ENCODE measurements around the gene EXOC3L4. TPM values are rescaled to one million over a fixed set of nuclear protein-coding genes. Genes with fewer than 3 reads are reported as not detected.

EXOC3L4 gene
- polyA plus RNA-seq, 1 donor from 2014 or later: not detected

DNA sequence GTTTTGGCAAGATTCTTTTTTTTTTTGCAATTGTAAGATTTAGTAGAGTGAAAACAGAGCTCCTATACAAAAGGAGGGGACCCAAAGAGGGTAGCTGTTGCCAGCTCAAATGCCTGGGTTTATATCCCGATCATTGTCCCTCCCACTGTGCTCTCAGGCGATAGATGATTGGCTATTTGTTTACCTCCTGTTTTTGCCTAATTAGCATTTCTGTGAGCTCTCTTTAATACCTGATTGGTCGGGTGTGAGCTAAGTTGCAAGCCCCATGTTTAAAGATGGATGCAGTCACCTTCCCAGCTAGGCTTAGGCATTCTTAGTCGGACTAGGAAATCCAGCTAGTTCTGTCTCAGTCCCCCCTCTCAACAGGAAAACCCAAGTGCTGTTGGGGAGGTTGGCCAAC is 1.9 kb downstream of the EXOC3L4 start:
- Histone ChIP-seq H3K27ac (ENCODE audit: low read length) (no peak overlapping the region), H2AFZ (ENCODE audit: low read depth, low read length) (no peak overlapping the region), H3K36me3 (ENCODE audit: insufficient read depth, low read length) (no peaks in the 10 kb centered on the region), H3K9me2 (ENCODE audit: insufficient read depth, low read length) (no peaks in the 10 kb centered on the region), H3K79me2 (replicated peaks; ENCODE audit: insufficient read depth, low read length) (no peaks in the 10 kb centered on the region), H3K4me3 (ENCODE audit: low read length) (no peak overlapping the region), H3K9me3 (ENCODE audit: low read length) (no peaks in the 10 kb centered on the region), H3F3A (ENCODE audit: insufficient read depth, low read length, poor library complexity, severe bottlenecking) (no peaks in the 10 kb centered on the region), H3K27me3 (ENCODE audit: insufficient read depth, low read depth, low read length) (peaks cover 2% of the 10 kb centered on the region), H3K9ac (ENCODE audit: low read length) (no peak overlapping the region), H4K20me1 (ENCODE audit: insufficient read depth) (no peaks in the 10 kb centered on the region), H3K4me2 (ENCODE audit: low read length) (no peak overlapping the region)
- TF ChIP-seq MXI1 (conservative IDR thresholded peaks at IDR 0.05; ENCODE audit: poor library complexity, severe bottlenecking) (no peak), EP300 (conservative IDR thresholded peaks at IDR 0.05; ENCODE audit: poor library complexity, severe bottlenecking) (no peak), TAF1 (IDR thresholded peaks at IDR 0.05; ENCODE audit: low read depth) (no peak), SMC3 (conservative IDR thresholded peaks at IDR 0.05; ENCODE audit: poor library complexity) (no peak), POLR2AphosphoS5 (IDR thresholded peaks at IDR 0.05) (no peak), EZH2 (IDR thresholded peaks at IDR 0.05; ENCODE audit: borderline replicate concordance, insufficient read depth, low read length, poor library complexity, severe bottlenecking) (no peak), RAD21 (conservative IDR thresholded peaks at IDR 0.05) (no peak)
- TF ChIP-seq, protein P1, sequence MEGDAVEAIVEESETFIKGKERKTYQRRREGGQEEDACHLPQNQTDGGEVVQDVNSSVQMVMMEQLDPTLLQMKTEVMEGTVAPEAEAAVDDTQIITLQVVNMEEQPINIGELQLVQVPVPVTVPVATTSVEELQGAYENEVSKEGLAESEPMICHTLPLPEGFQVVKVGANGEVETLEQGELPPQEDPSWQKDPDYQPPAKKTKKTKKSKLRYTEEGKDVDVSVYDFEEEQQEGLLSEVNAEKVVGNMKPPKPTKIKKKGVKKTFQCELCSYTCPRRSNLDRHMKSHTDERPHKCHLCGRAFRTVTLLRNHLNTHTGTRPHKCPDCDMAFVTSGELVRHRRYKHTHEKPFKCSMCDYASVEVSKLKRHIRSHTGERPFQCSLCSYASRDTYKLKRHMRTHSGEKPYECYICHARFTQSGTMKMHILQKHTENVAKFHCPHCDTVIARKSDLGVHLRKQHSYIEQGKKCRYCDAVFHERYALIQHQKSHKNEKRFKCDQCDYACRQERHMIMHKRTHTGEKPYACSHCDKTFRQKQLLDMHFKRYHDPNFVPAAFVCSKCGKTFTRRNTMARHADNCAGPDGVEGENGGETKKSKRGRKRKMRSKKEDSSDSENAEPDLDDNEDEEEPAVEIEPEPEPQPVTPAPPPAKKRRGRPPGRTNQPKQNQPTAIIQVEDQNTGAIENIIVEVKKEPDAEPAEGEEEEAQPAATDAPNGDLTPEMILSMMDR (IDR thresholded peaks at IDR 0.05; ENCODE audit: poor library complexity, severe bottlenecking): no peak
- TF ChIP-seq, protein P2, sequence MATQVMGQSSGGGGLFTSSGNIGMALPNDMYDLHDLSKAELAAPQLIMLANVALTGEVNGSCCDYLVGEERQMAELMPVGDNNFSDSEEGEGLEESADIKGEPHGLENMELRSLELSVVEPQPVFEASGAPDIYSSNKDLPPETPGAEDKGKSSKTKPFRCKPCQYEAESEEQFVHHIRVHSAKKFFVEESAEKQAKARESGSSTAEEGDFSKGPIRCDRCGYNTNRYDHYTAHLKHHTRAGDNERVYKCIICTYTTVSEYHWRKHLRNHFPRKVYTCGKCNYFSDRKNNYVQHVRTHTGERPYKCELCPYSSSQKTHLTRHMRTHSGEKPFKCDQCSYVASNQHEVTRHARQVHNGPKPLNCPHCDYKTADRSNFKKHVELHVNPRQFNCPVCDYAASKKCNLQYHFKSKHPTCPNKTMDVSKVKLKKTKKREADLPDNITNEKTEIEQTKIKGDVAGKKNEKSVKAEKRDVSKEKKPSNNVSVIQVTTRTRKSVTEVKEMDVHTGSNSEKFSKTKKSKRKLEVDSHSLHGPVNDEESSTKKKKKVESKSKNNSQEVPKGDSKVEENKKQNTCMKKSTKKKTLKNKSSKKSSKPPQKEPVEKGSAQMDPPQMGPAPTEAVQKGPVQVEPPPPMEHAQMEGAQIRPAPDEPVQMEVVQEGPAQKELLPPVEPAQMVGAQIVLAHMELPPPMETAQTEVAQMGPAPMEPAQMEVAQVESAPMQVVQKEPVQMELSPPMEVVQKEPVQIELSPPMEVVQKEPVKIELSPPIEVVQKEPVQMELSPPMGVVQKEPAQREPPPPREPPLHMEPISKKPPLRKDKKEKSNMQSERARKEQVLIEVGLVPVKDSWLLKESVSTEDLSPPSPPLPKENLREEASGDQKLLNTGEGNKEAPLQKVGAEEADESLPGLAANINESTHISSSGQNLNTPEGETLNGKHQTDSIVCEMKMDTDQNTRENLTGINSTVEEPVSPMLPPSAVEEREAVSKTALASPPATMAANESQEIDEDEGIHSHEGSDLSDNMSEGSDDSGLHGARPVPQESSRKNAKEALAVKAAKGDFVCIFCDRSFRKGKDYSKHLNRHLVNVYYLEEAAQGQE (IDR thresholded peaks at IDR 0.05; ENCODE audit: borderline replicate concordance): no peak

DNA sequence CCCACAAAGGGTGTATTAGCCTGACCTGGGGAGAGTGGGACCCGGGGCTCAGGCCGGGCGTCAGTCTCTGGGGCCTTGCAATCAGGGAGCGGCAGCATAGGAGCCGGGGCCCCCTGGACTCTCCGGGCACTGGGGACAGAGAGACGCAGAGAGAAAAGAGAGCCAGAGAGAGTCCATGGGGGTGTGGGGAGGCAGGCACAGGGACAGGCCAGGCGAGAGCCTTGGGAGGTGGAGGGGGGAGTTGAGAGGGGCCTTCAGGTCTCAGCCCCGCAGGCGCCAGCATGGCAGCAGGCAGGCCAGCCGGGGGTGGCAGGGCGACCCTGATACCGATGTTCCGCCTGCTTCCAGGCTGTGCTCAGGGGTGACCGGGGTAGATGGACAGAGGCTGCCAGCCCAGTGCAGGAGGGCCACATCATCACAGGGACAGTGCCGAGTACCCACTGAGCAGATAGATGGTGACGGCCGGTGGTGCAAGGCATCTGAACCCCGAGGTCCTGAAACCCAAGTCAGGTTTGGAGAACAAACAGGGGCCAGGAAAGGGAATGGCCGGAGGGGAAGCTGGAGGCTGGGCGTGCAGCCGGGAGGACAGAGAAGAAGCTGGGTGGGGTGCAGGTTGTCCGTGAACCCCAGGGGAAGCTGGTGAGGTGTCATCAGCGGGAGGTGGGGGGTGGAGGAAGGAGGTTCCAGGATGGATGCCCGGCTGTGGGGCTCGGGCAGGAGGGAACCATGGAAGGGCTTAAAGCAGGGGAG is 2.9 kb downstream of the EXOC3L4 start:
- H3F3A ChIP-seq (ENCODE audit: insufficient read depth, low read length, poor library complexity, severe bottlenecking): no peaks in the 10 kb centered on the region
- H3K4me3 ChIP-seq (ENCODE audit: low read length): no peak overlapping the region
- no peaks in the 10 kb centered on the region for H4K20me1 ChIP-seq (ENCODE audit: insufficient read depth)
- no peak overlapping the region for H3K27ac ChIP-seq (ENCODE audit: low read length)
- H3K9ac ChIP-seq (ENCODE audit: low read length): no peak overlapping the region
- TF ChIP-seq POLR2AphosphoS5 (IDR thresholded peaks at IDR 0.05) (no peak), EP300 (conservative IDR thresholded peaks at IDR 0.05; ENCODE audit: poor library complexity, severe bottlenecking) (no peak), MXI1 (conservative IDR thresholded peaks at IDR 0.05; ENCODE audit: poor library complexity, severe bottlenecking) (no peak), TAF1 (IDR thresholded peaks at IDR 0.05; ENCODE audit: low read depth) (no peak), RAD21 (conservative IDR thresholded peaks at IDR 0.05) (no peak), EZH2 (IDR thresholded peaks at IDR 0.05; ENCODE audit: borderline replicate concordance, insufficient read depth, low read length, poor library complexity, severe bottlenecking) (no peak), SMC3 (conservative IDR thresholded peaks at IDR 0.05; ENCODE audit: poor library complexity) (no peak)
- TF ChIP-seq, protein P1 (IDR thresholded peaks at IDR 0.05; ENCODE audit: poor library complexity, severe bottlenecking): no peak
- TF ChIP-seq, protein P2 (IDR thresholded peaks at IDR 0.05; ENCODE audit: borderline replicate concordance): no peak
- no peaks in the 10 kb centered on the region for H3K9me2 ChIP-seq (ENCODE audit: insufficient read depth, low read length)
- no peak overlapping the region for H3K4me2 ChIP-seq (ENCODE audit: low read length)
- no peaks in the 10 kb centered on the region for H3K79me2 ChIP-seq (replicated peaks; ENCODE audit: insufficient read depth, low read length)
- H3K9me3 ChIP-seq (ENCODE audit: low read length): no peaks in the 10 kb centered on the region
- peaks cover 12% of the 10 kb centered on the region for H3K27me3 ChIP-seq (ENCODE audit: insufficient read depth, low read depth, low read length)
- H2AFZ ChIP-seq (ENCODE audit: low read depth, low read length): no peak overlapping the region
- no peaks in the 10 kb centered on the region for H3K36me3 ChIP-seq (ENCODE audit: insufficient read depth, low read length)

Data from neural cell (in vitro differentiated cells).